ENCODE data around the gene PRF1.

DNA sequence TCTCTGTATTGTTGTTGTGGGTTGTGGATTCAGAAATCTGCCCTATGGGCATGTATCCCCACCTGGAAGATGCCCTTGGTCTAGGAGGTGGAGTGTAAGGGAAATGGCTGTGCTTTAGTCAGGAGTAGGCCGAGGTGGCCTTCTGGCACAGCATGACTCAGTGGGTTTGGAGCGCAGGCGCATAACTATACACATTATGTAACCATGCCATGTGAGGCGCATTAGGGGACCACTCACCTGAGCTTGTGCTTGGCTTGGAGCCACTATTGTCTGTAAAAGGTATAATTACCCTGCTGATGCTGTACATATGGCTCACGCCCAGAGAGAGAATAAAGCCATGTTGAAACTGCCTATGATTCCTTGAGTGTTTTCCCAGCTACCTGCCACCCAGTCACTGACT lies 49.1 kb upstream of the PRF1 start:
- TF ChIP-seq, protein P1, sequence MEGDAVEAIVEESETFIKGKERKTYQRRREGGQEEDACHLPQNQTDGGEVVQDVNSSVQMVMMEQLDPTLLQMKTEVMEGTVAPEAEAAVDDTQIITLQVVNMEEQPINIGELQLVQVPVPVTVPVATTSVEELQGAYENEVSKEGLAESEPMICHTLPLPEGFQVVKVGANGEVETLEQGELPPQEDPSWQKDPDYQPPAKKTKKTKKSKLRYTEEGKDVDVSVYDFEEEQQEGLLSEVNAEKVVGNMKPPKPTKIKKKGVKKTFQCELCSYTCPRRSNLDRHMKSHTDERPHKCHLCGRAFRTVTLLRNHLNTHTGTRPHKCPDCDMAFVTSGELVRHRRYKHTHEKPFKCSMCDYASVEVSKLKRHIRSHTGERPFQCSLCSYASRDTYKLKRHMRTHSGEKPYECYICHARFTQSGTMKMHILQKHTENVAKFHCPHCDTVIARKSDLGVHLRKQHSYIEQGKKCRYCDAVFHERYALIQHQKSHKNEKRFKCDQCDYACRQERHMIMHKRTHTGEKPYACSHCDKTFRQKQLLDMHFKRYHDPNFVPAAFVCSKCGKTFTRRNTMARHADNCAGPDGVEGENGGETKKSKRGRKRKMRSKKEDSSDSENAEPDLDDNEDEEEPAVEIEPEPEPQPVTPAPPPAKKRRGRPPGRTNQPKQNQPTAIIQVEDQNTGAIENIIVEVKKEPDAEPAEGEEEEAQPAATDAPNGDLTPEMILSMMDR (IDR thresholded peaks at IDR 0.05): no peak
- TF ChIP-seq POLR2A (IDR thresholded peaks at IDR 0.05): no peak
- no peak for TF ChIP-seq EP300 (IDR thresholded peaks at IDR 0.05)
